Measurements from ENCODE around the gene ADARB2.

Gene ADARB2

DNA sequence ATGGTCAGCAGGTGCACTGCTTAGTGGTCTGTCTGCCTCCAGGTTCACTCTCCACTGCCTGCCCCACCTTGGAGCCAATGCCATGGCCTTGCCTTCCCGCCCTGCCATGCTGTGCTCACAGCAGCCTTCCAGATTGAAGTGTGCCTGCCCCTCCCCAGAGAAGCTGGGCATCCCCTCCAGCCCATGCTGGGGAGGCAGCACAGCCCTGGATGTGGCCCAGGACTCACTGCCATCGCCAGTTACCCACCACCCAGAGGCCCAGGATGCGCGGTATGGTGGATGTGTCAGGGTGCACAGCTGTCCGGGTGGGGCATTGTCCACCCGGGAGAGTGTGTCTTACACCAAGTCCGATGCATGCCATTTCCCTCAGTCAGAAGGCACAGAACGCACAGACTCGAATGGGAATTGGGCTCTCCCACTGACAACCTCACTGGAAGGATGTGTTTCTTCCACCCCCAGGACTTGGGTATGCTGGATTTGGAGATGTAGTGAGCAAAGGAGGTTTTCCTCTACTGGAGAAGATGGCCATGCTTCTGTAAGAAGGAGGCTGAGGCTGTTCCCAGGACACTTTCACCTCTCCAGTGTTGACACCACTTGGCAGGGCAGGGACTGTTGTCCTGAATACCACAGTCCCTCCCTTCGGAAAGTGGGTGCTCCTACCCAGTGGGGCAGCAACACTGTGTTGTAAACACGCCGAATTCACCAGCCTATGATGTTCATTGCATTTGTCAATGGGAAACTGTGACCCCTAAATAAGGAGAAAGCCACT lies 122.0 kb downstream of the ADARB2 start:
- no peak for TF ChIP-seq USF1 (IDR thresholded peaks at IDR 0.05)
- TF ChIP-seq ZBTB7A (IDR thresholded peaks at IDR 0.05; ENCODE audit: low read depth), result no peak
- no peak for TF ChIP-seq RAD21 (IDR thresholded peaks at IDR 0.05; ENCODE audit: low read depth)
- TF ChIP-seq NFIC (IDR thresholded peaks at IDR 0.05), result no peak
- no peak for TF ChIP-seq EP300 (IDR thresholded peaks at IDR 0.05; ENCODE audit: borderline replicate concordance)

DNA sequence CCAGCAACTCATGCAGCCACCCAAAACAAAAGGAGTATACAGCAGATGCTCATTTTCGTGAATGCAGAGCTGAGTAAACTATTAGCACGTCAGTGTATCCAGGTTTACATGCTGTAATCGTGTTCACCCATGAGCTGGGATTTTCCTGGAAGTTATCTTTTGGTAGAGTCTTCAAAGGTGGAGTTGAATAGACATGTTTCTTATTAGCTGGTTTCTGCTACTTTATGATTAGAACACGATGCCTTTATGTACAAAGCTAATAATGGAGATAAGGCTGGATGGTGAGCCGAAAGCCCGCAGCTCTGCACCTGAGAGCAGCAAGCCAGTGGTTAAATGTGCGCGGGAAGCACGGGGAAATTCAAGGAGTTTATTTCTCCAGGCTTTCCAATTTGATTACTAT lies 123.8 kb downstream of the ADARB2 start:
- TF ChIP-seq EGR1 (IDR thresholded peaks at IDR 0.05) (no peak), TEAD4 (IDR thresholded peaks at IDR 0.05) (no peak)

DNA sequence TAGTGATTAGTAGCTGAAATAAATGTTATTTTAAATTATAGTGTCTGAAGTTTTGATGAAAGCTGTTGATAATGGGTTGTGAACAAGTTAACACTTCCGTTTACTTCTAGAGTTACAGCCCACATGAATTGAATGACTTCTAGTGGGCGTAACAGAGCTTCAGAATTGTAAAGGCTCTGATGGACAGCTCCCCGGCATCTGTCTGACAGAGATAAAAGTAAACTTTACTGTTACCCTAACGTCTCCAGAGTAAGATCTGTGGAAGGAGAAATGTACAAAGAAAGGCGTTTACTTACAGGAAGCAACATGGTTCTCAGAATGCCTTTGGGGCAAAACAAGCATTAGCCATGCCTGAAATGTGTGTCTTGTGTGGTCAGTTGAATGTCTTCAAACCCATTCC lies 124.4 kb downstream of the ADARB2 start:
- no peak for TF ChIP-seq CEBPB (IDR thresholded peaks at IDR 0.05)
- TF ChIP-seq CREB1 (IDR thresholded peaks at IDR 0.05; ENCODE audit: low read depth), result no peak
- no peak for TF ChIP-seq RAD21 (IDR thresholded peaks at IDR 0.05; ENCODE audit: low read depth)
- TF ChIP-seq ZBTB7A (IDR thresholded peaks at IDR 0.05; ENCODE audit: low read depth), result no peak
- no peak for TF ChIP-seq EP300 (IDR thresholded peaks at IDR 0.05; ENCODE audit: borderline replicate concordance)
- no peak for TF ChIP-seq EGR1 (IDR thresholded peaks at IDR 0.05)
- no peak for TF ChIP-seq FOXM1 (IDR thresholded peaks at IDR 0.05; ENCODE audit: borderline replicate concordance, low read depth)
- TF ChIP-seq, protein P1, sequence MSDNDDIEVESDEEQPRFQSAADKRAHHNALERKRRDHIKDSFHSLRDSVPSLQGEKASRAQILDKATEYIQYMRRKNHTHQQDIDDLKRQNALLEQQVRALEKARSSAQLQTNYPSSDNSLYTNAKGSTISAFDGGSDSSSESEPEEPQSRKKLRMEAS (IDR thresholded peaks at IDR 0.05), result no peak
- no peak for TF ChIP-seq NFIC (IDR thresholded peaks at IDR 0.05)
- TF ChIP-seq, protein P2, sequence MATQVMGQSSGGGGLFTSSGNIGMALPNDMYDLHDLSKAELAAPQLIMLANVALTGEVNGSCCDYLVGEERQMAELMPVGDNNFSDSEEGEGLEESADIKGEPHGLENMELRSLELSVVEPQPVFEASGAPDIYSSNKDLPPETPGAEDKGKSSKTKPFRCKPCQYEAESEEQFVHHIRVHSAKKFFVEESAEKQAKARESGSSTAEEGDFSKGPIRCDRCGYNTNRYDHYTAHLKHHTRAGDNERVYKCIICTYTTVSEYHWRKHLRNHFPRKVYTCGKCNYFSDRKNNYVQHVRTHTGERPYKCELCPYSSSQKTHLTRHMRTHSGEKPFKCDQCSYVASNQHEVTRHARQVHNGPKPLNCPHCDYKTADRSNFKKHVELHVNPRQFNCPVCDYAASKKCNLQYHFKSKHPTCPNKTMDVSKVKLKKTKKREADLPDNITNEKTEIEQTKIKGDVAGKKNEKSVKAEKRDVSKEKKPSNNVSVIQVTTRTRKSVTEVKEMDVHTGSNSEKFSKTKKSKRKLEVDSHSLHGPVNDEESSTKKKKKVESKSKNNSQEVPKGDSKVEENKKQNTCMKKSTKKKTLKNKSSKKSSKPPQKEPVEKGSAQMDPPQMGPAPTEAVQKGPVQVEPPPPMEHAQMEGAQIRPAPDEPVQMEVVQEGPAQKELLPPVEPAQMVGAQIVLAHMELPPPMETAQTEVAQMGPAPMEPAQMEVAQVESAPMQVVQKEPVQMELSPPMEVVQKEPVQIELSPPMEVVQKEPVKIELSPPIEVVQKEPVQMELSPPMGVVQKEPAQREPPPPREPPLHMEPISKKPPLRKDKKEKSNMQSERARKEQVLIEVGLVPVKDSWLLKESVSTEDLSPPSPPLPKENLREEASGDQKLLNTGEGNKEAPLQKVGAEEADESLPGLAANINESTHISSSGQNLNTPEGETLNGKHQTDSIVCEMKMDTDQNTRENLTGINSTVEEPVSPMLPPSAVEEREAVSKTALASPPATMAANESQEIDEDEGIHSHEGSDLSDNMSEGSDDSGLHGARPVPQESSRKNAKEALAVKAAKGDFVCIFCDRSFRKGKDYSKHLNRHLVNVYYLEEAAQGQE (IDR thresholded peaks at IDR 0.05; ENCODE audit: low read depth), result no peak
- no peak for TF ChIP-seq USF1 (IDR thresholded peaks at IDR 0.05)
- no peak for TF ChIP-seq TCF12 (IDR thresholded peaks at IDR 0.05; ENCODE audit: low read depth)
- TF ChIP-seq TEAD4 (IDR thresholded peaks at IDR 0.05), result no peak
- TF ChIP-seq YY1 (IDR thresholded peaks at IDR 0.05; ENCODE audit: low read depth), result no peak
- TF ChIP-seq TAF1 (IDR thresholded peaks at IDR 0.05; ENCODE audit: low read depth), result no peak

GRCh38 chr10:1611936-1612550 lies 125.3 kb downstream of the ADARB2 start:
- TF ChIP-seq FOXM1 (IDR thresholded peaks at IDR 0.05; ENCODE audit: borderline replicate concordance, low read depth), result no peak
- no peak for TF ChIP-seq EGR1 (IDR thresholded peaks at IDR 0.05)

DNA sequence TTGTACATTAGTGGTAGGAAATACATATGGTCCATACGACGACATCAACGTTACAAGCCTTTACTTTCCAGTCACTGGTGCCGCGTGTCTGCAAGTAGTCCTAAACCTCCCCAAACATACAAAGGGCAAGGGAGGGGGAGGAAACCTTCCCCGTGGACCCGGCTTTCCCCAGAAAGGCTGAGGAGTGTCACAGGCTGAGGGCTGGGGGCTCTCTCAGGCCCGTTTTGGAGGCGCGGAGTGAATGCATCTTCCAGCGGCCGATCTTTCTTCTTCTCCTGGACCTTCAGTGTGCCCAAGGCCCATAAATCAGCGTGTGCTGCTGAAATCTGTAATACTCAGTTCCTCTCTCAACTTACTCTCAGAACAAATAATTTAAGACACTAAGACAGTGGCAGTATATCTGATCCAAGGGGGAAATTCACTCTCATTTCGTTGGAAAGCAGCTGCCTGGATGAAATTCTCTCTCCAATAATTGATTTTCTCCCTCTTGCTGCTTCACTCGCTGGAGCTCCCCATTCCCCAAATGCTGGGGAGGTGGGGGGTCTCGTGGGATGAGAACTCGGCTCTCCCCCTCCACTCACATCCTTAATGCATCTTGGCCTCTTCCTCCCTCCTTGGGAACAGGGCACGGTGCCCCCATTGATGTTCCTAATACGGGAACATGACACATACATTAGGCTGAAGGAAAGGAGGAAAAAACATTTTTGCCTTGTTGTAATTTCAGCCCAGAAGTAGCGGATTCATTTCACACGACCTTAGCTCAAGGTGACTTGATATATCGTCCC lies 126.1 kb downstream of the ADARB2 start:
- TF ChIP-seq USF1 (IDR thresholded peaks at IDR 0.05) (no peak), TCF12 (IDR thresholded peaks at IDR 0.05; ENCODE audit: low read depth) (no peak), NFIC (IDR thresholded peaks at IDR 0.05) (no peak), ZBTB7A (IDR thresholded peaks at IDR 0.05; ENCODE audit: low read depth) (no peak), FOXM1 (IDR thresholded peaks at IDR 0.05; ENCODE audit: borderline replicate concordance, low read depth) (no peak), RAD21 (IDR thresholded peaks at IDR 0.05; ENCODE audit: low read depth) (no peak), TEAD4 (IDR thresholded peaks at IDR 0.05) (no peak)
- TF ChIP-seq, protein P1 (IDR thresholded peaks at IDR 0.05), result no peak

DNA sequence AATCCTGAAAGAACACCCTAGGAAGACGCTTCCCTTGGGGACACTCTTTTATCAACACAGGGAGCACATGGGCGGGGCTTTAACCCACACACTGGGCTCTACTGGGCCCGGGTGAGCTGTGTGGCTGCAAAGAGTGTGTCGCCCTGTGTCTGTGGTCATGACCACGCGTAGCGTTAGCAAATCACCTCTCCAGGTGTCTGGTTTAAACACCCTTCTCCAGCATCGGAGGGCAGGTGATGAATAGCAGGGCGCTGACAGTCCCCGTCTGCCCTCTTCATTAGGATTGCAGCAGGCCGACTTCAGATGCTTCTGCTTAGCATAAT lies 127.7 kb downstream of the ADARB2 start:
- TF ChIP-seq USF1 (IDR thresholded peaks at IDR 0.05) (no peak), TEAD4 (IDR thresholded peaks at IDR 0.05) (no peak), EGR1 (IDR thresholded peaks at IDR 0.05) (no peak), EP300 (IDR thresholded peaks at IDR 0.05; ENCODE audit: borderline replicate concordance) (no peak), ZBTB7A (IDR thresholded peaks at IDR 0.05; ENCODE audit: low read depth) (no peak), FOXM1 (IDR thresholded peaks at IDR 0.05; ENCODE audit: borderline replicate concordance, low read depth) (no peak), TAF1 (IDR thresholded peaks at IDR 0.05; ENCODE audit: low read depth) (no peak), YY1 (IDR thresholded peaks at IDR 0.05; ENCODE audit: low read depth) (no peak), CREB1 (IDR thresholded peaks at IDR 0.05; ENCODE audit: low read depth) (no peak), RAD21 (IDR thresholded peaks at IDR 0.05; ENCODE audit: low read depth) (no peak), TCF12 (IDR thresholded peaks at IDR 0.05; ENCODE audit: low read depth) (no peak), CEBPB (IDR thresholded peaks at IDR 0.05) (no peak), NFIC (IDR thresholded peaks at IDR 0.05) (no peak)
- TF ChIP-seq, protein P2 (IDR thresholded peaks at IDR 0.05; ENCODE audit: low read depth), result no peak
- TF ChIP-seq, protein P1 (IDR thresholded peaks at IDR 0.05), result no peak

All from Ishikawa (cell line).